ENCODE results near the gene CIPC. TPM values are rescaled to one million over a fixed set of nuclear protein-coding genes. Genes with fewer than 3 reads are reported as not detected.

Gene CIPC
- total RNA-seq, 1 donor from 2014 or later: 9.7 TPM

- DNase-seq (ENCODE audit: low spot score): no peak
- no peaks in the 10 kb centered on the region for H3K36me3 Mint-ChIP-seq (ENCODE audit: low read depth)
- no peak overlapping the region for H3K4me3 Mint-ChIP-seq (ENCODE audit: unreplicated experiment)
- peaks cover 9% of the 10 kb centered on the region for H3K27me3 Mint-ChIP-seq (ENCODE audit: low read depth)
- no peak overlapping the region for H3K27ac Mint-ChIP-seq (ENCODE audit: unreplicated experiment)
- TF ChIP-seq CTCF (IDR thresholded peaks at IDR 0.05): no peak
- peaks cover 11% of the 10 kb centered on the region for H3K9me3 Mint-ChIP-seq (ENCODE audit: low read depth)
- peaks cover 5% of the 10 kb centered on the region for H3K4me1 Mint-ChIP-seq (ENCODE audit: low read depth)
Measured at GRCh38 chr14:77087631-77088030, 10.4 kb upstream of the CIPC start.

GRCh38 chr14:77088219-77088618, 9.8 kb upstream of the CIPC start:
- H3K27ac Mint-ChIP-seq (ENCODE audit: unreplicated experiment): no peak overlapping the region
- TF ChIP-seq CTCF (IDR thresholded peaks at IDR 0.05): no peak

GRCh38 chr14:77088645-77089044, 9.4 kb upstream of the CIPC start:
- no peak for DNase-seq (ENCODE audit: low spot score)
- Mint-ChIP-seq H3K9me3 (ENCODE audit: low read depth) (peaks cover 11% of the 10 kb centered on the region), H3K4me3 (ENCODE audit: unreplicated experiment) (no peak overlapping the region), H3K36me3 (ENCODE audit: low read depth) (no peaks in the 10 kb centered on the region), H3K27me3 (ENCODE audit: low read depth) (peaks cover 9% of the 10 kb centered on the region), H3K4me1 (ENCODE audit: low read depth) (peaks cover 5% of the 10 kb centered on the region), H3K27ac (ENCODE audit: unreplicated experiment) (no peak overlapping the region)
- TF ChIP-seq CTCF (IDR thresholded peaks at IDR 0.05): no peak

More at GRCh38 chr14:77088219-77088618, 9.8 kb upstream of the CIPC start:
- H3K4me3 Mint-ChIP-seq (ENCODE audit: unreplicated experiment): no peak overlapping the region
- no peak for DNase-seq (ENCODE audit: low spot score)
- peaks cover 5% of the 10 kb centered on the region for H3K4me1 Mint-ChIP-seq (ENCODE audit: low read depth)
- H3K27me3 Mint-ChIP-seq (ENCODE audit: low read depth): peaks cover 9% of the 10 kb centered on the region
- no peaks in the 10 kb centered on the region for H3K36me3 Mint-ChIP-seq (ENCODE audit: low read depth)
- H3K9me3 Mint-ChIP-seq (ENCODE audit: low read depth): peaks cover 11% of the 10 kb centered on the region

- DNase-seq (ENCODE audit: low spot score): no peak
- Mint-ChIP-seq H3K27me3 (ENCODE audit: low read depth) (peaks cover 4% of the 10 kb centered on the region), H3K4me3 (ENCODE audit: unreplicated experiment) (no peak overlapping the region), H3K36me3 (ENCODE audit: low read depth) (no peaks in the 10 kb centered on the region), H3K4me1 (ENCODE audit: low read depth) (peaks cover 7% of the 10 kb centered on the region), H3K9me3 (ENCODE audit: low read depth) (peaks cover 11% of the 10 kb centered on the region), H3K27ac (ENCODE audit: unreplicated experiment) (no peak overlapping the region)
- TF ChIP-seq CTCF (IDR thresholded peaks at IDR 0.05): no peak
Measured at GRCh38 chr14:77091518-77091917, 6.5 kb upstream of the CIPC start.

GRCh38 chr14:77092676-77093075, 5.4 kb upstream of the CIPC start:
- Mint-ChIP-seq H3K27ac (ENCODE audit: unreplicated experiment) (no peak overlapping the region), H3K36me3 (ENCODE audit: low read depth) (no peaks in the 10 kb centered on the region), H3K27me3 (ENCODE audit: low read depth) (peaks cover 4% of the 10 kb centered on the region), H3K4me1 (ENCODE audit: low read depth) (peaks cover 16% of the 10 kb centered on the region), H3K4me3 (ENCODE audit: unreplicated experiment) (no peak overlapping the region), H3K9me3 (ENCODE audit: low read depth) (peaks cover 11% of the 10 kb centered on the region)
- no peak for TF ChIP-seq CTCF (IDR thresholded peaks at IDR 0.05)
- DNase-seq (ENCODE audit: low spot score): no peak
